GM19372 (cell line): ENCODE data around the gene KIF26B.
"Not testable (repeated sequence)": the region's sequence is repeated elsewhere in the genome, so short reads cannot be mapped to it uniquely, and the experiment has no call there.

Experiments used
- ATAC-seq: cut with Tn5 transposase; IDR thresholded peaks from one replicate; pipeline ENCODE4 v1.9.1; 2021; ENCODE audit warnings: mild to moderate bottlenecking, low read depth, moderate library complexity; ENCODE audit not compliant: unreplicated experiment

KIF26B gene

GRCh38 chr1:245310571-245311531 lies 156.1 kb downstream of the KIF26B start:
- peak; percentile 84 for ATAC-seq

DNA sequence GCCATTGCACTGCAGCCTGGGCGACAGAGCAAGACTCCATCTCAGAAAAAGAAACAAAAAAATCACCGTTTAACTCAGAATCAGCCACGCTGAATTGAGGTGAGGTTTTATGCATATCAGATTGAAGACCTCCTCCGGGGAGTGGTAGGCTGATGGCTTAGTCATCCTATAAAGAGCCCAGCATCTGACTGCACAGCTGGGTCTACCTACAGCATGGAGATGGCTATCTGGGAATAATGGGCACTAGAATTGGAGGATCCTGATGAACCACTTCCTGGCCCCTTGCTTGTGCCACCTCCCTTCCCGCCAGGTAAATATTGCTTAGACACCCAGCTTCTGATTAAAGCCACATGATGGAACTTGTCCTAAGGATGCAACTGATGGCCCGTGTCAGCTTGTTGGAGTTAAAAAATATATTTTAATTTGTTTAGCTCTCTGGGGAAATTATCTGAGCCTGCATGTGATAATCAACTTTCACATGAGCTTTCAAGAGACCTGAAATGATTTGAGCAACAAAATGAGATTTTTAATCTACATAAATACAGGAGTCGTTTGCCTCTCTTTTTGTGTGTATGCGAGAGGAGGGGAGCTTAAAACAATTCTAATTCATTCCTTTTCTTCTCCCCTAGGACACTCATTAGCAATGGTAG lies 157.2 kb downstream of the KIF26B start:
- ATAC-seq: no peak

DNA sequence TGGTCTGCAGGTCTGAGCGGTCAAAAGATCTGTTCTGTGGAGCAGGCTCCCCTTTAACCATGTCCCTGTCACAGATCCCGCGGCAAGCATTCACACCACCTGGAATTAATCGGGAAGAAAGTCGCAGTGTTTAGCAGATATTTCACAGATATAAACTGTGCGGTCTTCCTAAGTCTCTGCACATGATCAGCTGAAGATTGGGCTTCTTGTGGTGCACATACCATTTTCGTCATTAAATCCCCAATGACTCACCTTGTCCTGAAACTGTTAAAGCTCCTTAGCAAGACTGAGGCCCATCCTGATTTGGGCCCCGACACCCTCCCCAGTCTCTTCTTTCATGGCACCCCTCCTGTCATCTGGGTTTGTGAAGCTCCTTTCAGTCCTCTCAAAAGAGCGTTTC lies 158.8 kb downstream of the KIF26B start:
- no peak for ATAC-seq

DNA sequence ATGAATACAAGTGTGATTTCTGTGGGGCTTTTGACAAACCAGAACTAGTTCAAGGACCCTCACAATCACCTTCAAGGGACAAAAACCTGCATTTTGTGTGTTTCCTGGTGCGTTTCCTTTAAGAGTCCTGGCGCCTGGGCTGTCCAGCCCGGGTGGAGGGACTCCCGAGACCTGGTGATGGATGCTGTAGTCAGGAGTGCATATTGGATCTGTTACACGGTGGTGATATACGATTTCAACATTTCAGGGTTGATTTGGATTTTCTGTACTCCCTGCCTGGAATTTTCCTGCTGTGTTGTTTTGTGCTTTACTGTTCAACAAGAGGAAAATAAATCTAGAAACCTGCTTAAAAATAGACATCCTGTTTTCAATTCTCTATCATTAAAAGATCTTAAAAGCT lies 162.0 kb downstream of the KIF26B start:
- ATAC-seq: no peak

DNA sequence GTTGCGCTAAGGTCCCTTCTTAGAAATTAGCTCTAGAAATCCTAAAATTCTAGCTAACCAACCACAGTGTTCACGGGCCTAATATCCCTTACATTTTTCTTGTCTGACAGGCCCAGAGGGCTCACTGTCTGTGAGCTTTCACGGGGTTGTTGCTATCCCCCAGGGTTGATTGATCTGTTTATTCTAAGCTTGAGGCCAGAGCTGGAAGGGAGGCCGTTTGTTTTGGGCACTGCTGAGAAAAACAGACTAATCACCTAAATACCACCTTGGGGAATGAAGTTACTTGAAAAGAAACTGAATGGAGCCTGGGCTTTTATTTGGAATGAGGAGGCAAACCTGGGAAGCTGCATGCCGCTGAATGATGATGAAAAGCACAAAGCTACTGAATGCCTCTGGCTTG lies 162.4 kb downstream of the KIF26B start:
- no peak for ATAC-seq

GRCh38 chr1:245319094-245319493 lies 164.3 kb downstream of the KIF26B start:
- no peak for ATAC-seq

- no peak for ATAC-seq
These were observed 167.9 kb downstream of the KIF26B start for GRCh38 chr1:245322673-245323072.

DNA sequence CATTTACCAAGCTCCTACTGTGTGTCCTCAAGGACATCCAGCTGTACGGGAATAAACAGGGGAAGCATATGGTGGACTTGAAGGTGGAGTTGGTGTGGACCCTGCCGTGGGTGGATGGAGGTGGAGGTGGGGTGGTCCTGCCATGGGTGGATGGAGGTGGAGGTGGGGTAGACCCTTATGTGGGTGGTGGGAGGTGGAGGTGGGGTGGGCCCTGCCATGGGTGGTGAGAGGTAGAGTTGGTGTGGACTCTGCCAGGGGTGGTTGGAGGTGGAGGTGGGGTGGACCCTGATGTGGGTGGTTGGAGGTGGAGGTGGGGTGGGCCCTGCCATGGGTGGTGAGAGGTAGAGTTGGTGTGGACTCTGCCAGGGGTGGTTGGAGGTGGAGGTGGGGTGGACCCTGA lies 169.0 kb downstream of the KIF26B start:
- ATAC-seq: not testable (repeated sequence)

- no peak for ATAC-seq
These were observed 171.4 kb downstream of the KIF26B start for GRCh38 chr1:245325922-245326795.

- ATAC-seq: no peak
These were observed 172.6 kb downstream of the KIF26B start for GRCh38 chr1:245327360-245327759.

DNA sequence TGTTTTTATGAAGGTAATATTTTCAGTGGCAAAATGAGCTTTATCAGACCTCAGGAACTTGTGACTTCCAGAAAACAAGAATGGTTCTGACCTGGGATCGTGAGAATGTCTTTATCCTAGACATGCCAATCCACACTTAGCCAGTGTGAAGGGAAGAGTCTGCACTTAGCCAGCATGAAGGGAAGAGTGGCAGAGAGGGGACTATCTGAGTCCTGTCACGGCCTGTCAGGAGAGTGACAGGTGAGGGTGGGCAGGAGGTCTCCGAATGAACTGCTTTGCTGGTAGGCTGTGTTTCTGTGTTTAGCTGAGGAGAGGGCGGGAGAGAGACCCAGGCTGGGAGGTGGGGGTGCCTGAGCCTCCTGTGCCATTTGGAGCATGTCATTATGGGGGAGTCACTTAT lies 173.1 kb downstream of the KIF26B start:
- no peak for ATAC-seq

DNA sequence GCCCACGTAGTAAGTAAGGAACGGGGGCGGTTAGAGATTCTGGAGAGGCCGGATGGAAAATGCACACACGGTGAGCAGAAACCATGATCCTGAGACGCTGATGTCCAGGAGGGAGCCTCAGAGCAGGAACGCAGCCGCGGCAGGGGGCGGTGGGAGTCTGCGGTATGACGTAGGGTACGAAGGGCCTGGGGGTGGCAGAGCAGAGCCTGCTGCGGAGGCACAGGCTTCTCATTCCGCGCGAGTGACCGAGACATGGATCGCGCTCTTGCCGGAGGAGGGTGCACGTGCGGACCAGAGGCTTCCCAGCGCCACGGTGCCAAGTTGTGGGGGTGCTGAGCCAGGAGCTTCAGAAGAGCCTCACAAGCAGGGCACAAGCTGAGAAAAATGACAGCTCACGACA lies 176.2 kb downstream of the KIF26B start:
- ATAC-seq: no peak

- ATAC-seq: no peak
These were observed 177.3 kb downstream of the KIF26B start for GRCh38 chr1:245332085-245332484.

- ATAC-seq: no peak
These were observed 177.7 kb downstream of the KIF26B start for GRCh38 chr1:245332513-245332912.

DNA sequence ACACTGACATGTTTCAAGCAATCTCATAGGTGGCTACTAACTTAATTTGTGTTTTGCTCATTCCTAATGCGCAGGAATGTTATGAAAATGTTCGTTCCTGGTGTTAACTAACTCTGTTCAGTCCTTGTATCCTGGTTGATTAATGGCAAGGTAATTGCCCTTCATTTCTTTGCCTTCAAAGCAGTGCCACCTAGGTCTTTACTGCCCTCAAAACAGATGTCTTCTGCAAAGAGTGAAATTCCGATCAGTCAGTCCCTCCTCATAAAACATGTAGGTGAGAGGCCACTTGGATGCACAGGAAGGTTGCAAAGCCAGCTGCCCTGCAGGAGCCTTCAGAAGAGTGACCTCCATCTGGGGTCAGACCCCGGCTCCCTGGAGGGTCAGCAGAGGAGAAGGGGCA lies 179.4 kb downstream of the KIF26B start:
- ATAC-seq: no peak

- no peak for ATAC-seq
These were observed 180.2 kb downstream of the KIF26B start for GRCh38 chr1:245334827-245335490.

- not testable (repeated sequence) for ATAC-seq
These were observed 180.9 kb downstream of the KIF26B start for GRCh38 chr1:245335684-245336083.

DNA sequence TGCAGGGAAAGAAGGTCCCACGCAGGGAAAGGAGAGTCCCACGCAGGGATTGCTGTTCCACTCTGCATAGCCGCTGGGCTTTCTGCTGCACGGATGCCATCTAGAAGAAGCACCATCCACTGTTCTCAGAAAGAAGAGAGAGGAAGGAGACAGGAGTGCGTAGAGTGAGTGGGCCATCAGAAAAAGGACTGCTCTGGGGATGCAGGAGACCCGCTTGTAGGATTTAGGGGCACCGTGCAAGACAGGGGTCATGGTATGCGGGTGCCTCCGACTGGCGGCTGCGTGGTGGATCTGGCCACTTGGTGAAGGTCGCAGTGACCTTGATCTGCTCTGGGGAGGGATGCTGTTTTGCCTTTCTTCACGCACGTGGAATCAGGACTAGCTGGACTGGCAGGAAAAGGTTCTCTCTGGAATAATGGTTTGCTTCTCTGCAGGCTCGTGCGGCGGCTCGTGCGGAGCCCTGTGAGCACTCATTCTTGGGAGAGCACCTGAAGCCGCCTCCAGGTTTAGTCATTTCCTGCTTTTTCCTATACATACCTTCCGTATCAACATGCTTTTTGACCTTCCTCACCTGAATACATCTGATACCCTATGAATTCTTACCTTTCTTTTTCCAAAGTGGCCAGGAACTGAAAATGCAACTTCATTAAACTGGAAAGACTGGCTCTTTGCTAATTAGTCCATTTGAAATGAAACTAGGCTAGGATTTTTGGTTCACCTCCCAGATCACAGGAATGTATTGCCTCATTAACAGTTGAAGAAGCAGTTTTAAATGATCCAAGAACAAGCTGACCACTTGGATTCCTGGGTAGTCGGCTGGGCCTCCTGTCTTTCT lies 181.6 kb downstream of the KIF26B start:
- no peak for ATAC-seq

GRCh38 chr1:245336984-245337355 lies 182.2 kb downstream of the KIF26B start:
- not testable (repeated sequence) for ATAC-seq
